CD14-positive monocyte (primary cell): ENCODE measurements around the gene SRA1. TPM values are rescaled to one million over a fixed set of nuclear protein-coding genes. Genes with fewer than 3 reads are reported as not detected.

Experiments used
- DNase-seq, 3 donors: peaks; one replicate each; pipeline ENCODE4 v3.0.0-alpha.2; 2011 to 2022
- H2AFZ ChIP-seq: 2 replicates; pipeline ENCODE4 v1.6.0; 2012; ENCODE audit warnings: mild to moderate bottlenecking, low read depth, low read length, inconsistent platforms; ENCODE audit not compliant: insufficient read depth, poor library complexity, severe bottlenecking
- H3K27ac ChIP-seq, 2 donors: 1 replicate in 1 of 2; 2 replicates in 1 of 2; pipeline ENCODE4 v1.5.1; 2012 to 2013; ENCODE audit warnings: low read length in 2 of 2, control low read depth in 1 of 2, inconsistent platforms in 1 of 2, low read depth in 1 of 2, mild to moderate bottlenecking in 1 of 2
- H3K27me3 ChIP-seq, 2 donors: one replicate each; pipeline versions ENCODE4 v1.6.0 to v1.6.1; 2011 to 2013; ENCODE audit warnings: low read length in 2 of 2; ENCODE audit not compliant: control insufficient read depth in 2 of 2, insufficient read depth in 2 of 2
- H3K36me3 ChIP-seq, 2 donors: replicated peaks in 1 of 2; 1 replicate in 1 of 2; 2 replicates in 1 of 2; pipeline versions ENCODE4 v1.5.1 to v1.6.1; 2012 to 2013; ENCODE audit warnings: low read length in 2 of 2, control low read depth in 1 of 2, inconsistent platforms in 1 of 2, mild to moderate bottlenecking in 1 of 2; ENCODE audit not compliant: insufficient read depth in 2 of 2, control insufficient read depth in 1 of 2
- H3K4me1 ChIP-seq, 2 donors: 1 replicate in 1 of 2; 2 replicates in 1 of 2; pipeline versions ENCODE4 v1.5.1 to v1.6.1; 2012 to 2013; ENCODE audit warnings: low read length in 2 of 2, control low read depth in 1 of 2, inconsistent platforms in 1 of 2, mild to moderate bottlenecking in 1 of 2, moderate library complexity in 1 of 2; ENCODE audit not compliant: insufficient read depth in 2 of 2, control insufficient read depth in 1 of 2
- H3K4me2 ChIP-seq: replicated peaks from 2 replicates; pipeline ENCODE3; 2012; ENCODE audit warnings: low read length, moderate library complexity, mild to moderate bottlenecking; ENCODE audit not compliant: poor library complexity, severe bottlenecking; ENCODE audit errors: extremely low read depth
- H3K4me3 ChIP-seq, 3 experiments: fragments of 200-600 bp in 1 of 3; sonication (generic) in 1 of 3; replicated peaks in 1 of 3; 1 replicate in 2 of 3; 2 replicates in 1 of 3; pipeline ENCODE4 v1.5.1; 2011 to 2013; ENCODE audit warnings: low read length in 3 of 3, mild to moderate bottlenecking in 3 of 3, control low read depth in 2 of 3, low read depth in 2 of 3, inconsistent platforms in 1 of 3, moderate library complexity in 1 of 3
- H3K79me2 ChIP-seq: 2 replicates; pipeline ENCODE4 v1.6.0; 2012; ENCODE audit warnings: mild to moderate bottlenecking, control low read depth, inconsistent platforms, low read length, moderate library complexity; ENCODE audit not compliant: insufficient read depth
- H3K9ac ChIP-seq: 2 replicates; pipeline ENCODE4 v1.6.0; 2017; ENCODE audit warnings: low read length, mild to moderate bottlenecking; ENCODE audit not compliant: insufficient read depth, poor library complexity, severe bottlenecking
- H3K9me3 ChIP-seq, 2 donors: replicated peaks in 1 of 2; 1 replicate in 1 of 2; 2 replicates in 1 of 2; pipeline versions ENCODE4 v1.5.1 to v1.6.1; 2012 to 2013; ENCODE audit warnings: low read length in 2 of 2, control low read depth in 1 of 2; ENCODE audit not compliant: control insufficient read depth in 1 of 2, insufficient read depth in 1 of 2
- H4K20me1 ChIP-seq: 2 replicates; pipeline ENCODE4 v1.6.0; 2012; ENCODE audit warnings: mild to moderate bottlenecking, low read length, control low read depth, moderate library complexity; ENCODE audit not compliant: insufficient read depth
- H3K27ac Mint-ChIP-seq, 7 donors: one replicate each; pipeline ENCODE4 v1.8.0; 2020; ENCODE audit warnings: mild to moderate bottlenecking in 7 of 7, mixed read lengths in 7 of 7, moderate library complexity in 6 of 7, inconsistent platforms in 2 of 7
- H3K27me3 Mint-ChIP-seq, 3 donors: one replicate each; pipeline ENCODE4 v1.8.0; 2021 to 2022; ENCODE audit warnings: low read depth in 3 of 3, mild to moderate bottlenecking in 3 of 3, mixed read lengths in 3 of 3, moderate library complexity in 3 of 3, inconsistent platforms in 1 of 3
- H3K36me3 Mint-ChIP-seq, 2 donors: one replicate each; pipeline ENCODE4 v1.8.0; 2020; ENCODE audit warnings: mixed read lengths in 2 of 2, inconsistent platforms in 1 of 2, mild to moderate bottlenecking in 1 of 2
- H3K4me1 Mint-ChIP-seq: one replicate; pipeline ENCODE4 v1.8.0; 2020; ENCODE audit warnings: mild to moderate bottlenecking, mixed read lengths
- H3K4me3 Mint-ChIP-seq, 2 donors: one replicate each; pipeline ENCODE4 v1.8.0; 2020; ENCODE audit warnings: mild to moderate bottlenecking in 2 of 2, mixed read lengths in 2 of 2, moderate library complexity in 1 of 2
- H3K9me3 Mint-ChIP-seq, 7 donors: one replicate each; pipeline ENCODE4 v1.8.0; 2020 to 2022; ENCODE audit warnings: mixed read lengths in 7 of 7, mild to moderate bottlenecking in 6 of 7, moderate library complexity in 6 of 7, inconsistent platforms in 2 of 7
- CTCF ChIP-seq: fragments of 200-600 bp; IDR thresholded peaks from one replicate; pipeline ENCODE4 v1.8.0; 2022; ENCODE audit warnings: antibody characterized with exemption, mild to moderate bottlenecking
- WGBS: methylation state at CpG from one replicate; pipeline ENCODE4 v1.1.5; 2013; ENCODE audit warnings: missing lambda C conversion rate; ENCODE audit not compliant: insufficient coverage; 5-methylcytosine and 5-hydroxymethylcytosine counted together
- intact Hi-C, 2 donors: fragments of 100-400 bp; cut with micrococcal nuclease; formaldehyde crosslinking; loops; one replicate each; pipeline versions ENCODE4 v1.15.0 to v1.15.1; 2023
- polyA plus RNA-seq, 3 donors: library from polyadenylated mRNA; depleted of rRNA in 1 of 3; unstranded in 2 of 3; stranded (reverse) in 1 of 3; fragments of 300-500 nt in 2 of 3; fragments of >200 nt in 1 of 3; fragmentation: Illumina TruSeq in 2 of 3; gene quantifications; 1 replicate in 2 of 3; 2 replicates in 1 of 3; pipeline ENCODE4 v1.2.3, GENCODE V29; 2012 to 2021

SRA1 gene
- polyA plus RNA-seq, 3 donors = 72.4 to 97.2 (median 80.8) TPM

GRCh38 chr5:140548300-140548688, 9.0 kb downstream of the SRA1 start:
- Mint-ChIP-seq H3K4me1 (peaks cover 50% of the 10 kb centered on the region), H3K9me3 (no peaks in the 10 kb centered on the region), H3K27ac (peak overlapping the region; percentile 95 to 99 (median 98)), H3K27me3 (no peaks in the 10 kb centered on the region), H3K4me3 (peak overlapping the region; percentile 86 to 94), H3K36me3 (peaks cover 54 to 69% of the 10 kb centered on the region in 2 donors)
- Histone ChIP-seq H3K27ac (peak overlapping the region; percentile 91 to 98), H2AFZ (peak overlapping the region; percentile 9), H3K4me3 (peak overlapping the region; percentile 36 to 76 (median 69)), H4K20me1 (peaks cover 43% of the 10 kb centered on the region), H3K4me1 (peaks cover 39 to 55% of the 10 kb centered on the region in 2 donors), H3K27me3 (no peaks in the 10 kb centered on the region), H3K4me2 (peak overlapping the region; percentile 85), H3K36me3 (peaks cover 27 to 51% of the 10 kb centered on the region in 2 donors), H3K9ac (peak overlapping the region; percentile 76), H3K79me2 (peaks cover 52% of the 10 kb centered on the region), H3K9me3 (no peaks in the 10 kb centered on the region)
- WGBS = 0% methylated on average over 3 of the region's 5 CpGs
- intact Hi-C loops = loop anchor here in 1 of 2 donors (5.0 to 10.0 kb wide), 2 partner anchors 89 to 143 kb away; partner anchors contain the start of genes ANKHD1 and TMCO6
- no peak for DNase-seq
- no peak for TF ChIP-seq CTCF

GRCh38 chr5:140547508-140548299, 9.6 kb downstream of the SRA1 start, which contains the start of gene EIF4EBP3:
Gene EIF4EBP3 (plus strand): TSS chr5:140547662. CDS start chr5:140547738, 76 bp downstream.
- peaks cover 35 to 49% of the 10 kb centered on the region in 2 donors for H3K4me1 ChIP-seq
- peaks cover 46% of the 10 kb centered on the region for H3K79me2 ChIP-seq
- Mint-ChIP-seq H3K36me3 (peaks cover 52 to 69% of the 10 kb centered on the region in 2 donors), H3K4me1 (peaks cover 44% of the 10 kb centered on the region), H3K27me3 (no peaks in the 10 kb centered on the region), H3K9me3 (no peaks in the 10 kb centered on the region), H3K4me3 (peak within 1 kb of the TSS; percentile 86 to 94), H3K27ac (peak within 1 kb of the TSS; percentile 95 to 99 (median 98))
- H3K4me2 ChIP-seq = peak within 1 kb of the TSS; percentile 85
- peaks cover 37% of the 10 kb centered on the region for H4K20me1 ChIP-seq
- H3K9ac ChIP-seq = peak within 1 kb of the TSS; percentile 76
- H3K27ac ChIP-seq = peak within 1 kb of the TSS; percentile 91 to 98
- DNase-seq = peak; percentile 96 to 97 (median 96)
- H3K27me3 ChIP-seq = no peaks in the 10 kb centered on the region
- no peaks in the 10 kb centered on the region for H3K9me3 ChIP-seq
- H3K36me3 ChIP-seq = peaks cover 31 to 57% of the 10 kb centered on the region in 2 donors
- 0% methylated on average over 49 of the region's 52 CpGs for WGBS
- intact Hi-C loops = loop anchor here in 1 of 2 donors (5.0 to 10.0 kb wide), 2 partner anchors 90 to 143 kb away; partner anchors contain the start of genes ANKHD1 and TMCO6
- peak within 1 kb of the TSS; percentile 36 to 76 (median 69) for H3K4me3 ChIP-seq
- peak; percentile 79 for TF ChIP-seq CTCF
- H2AFZ ChIP-seq = peak within 1 kb of the TSS; percentile 9
